ENCODE measurements around the gene BCL2. TPM values are rescaled to one million over a fixed set of nuclear protein-coding genes. Genes with fewer than 3 reads are reported as not detected.

The BCL2 gene
- total RNA-seq, 1 donor = 78.2 TPM

GRCh38 chr18:63179422-63179821 lies 140.1 kb downstream of the BCL2 start:
- no peak overlapping the region for H3K4me3 ChIP-seq (ENCODE audit: low read length)
- H3K9me3 ChIP-seq (ENCODE audit: low read depth, low read length) = no peaks in the 10 kb centered on the region
- no peaks in the 10 kb centered on the region for H3K27me3 ChIP-seq (ENCODE audit: insufficient read depth, low read length)
- H3K4me1 ChIP-seq (ENCODE audit: insufficient read depth, low read length) = peaks cover 26% of the 10 kb centered on the region

DNA sequence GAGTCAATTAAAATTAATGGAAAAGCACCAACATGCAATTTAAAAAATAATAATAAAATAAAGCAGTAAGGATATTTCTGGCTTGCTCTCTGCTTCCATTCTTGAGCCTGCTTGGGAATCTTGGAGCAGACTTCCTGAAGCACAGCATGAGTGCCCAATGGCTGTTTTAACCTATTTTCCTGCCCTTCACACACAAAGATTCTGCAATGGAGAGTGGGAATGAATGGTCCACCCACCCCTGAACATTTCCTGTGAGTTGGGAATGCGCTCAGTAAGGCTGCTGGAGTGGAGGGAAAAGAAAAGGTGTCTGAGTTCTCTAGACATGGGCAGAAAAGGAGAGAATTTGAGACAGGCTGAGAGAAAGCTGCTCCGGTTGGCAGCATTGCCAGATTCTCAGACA lies 140.6 kb downstream of the BCL2 start:
- Histone ChIP-seq H3K4me3 (ENCODE audit: low read length) (no peak overlapping the region), H3K4me1 (ENCODE audit: insufficient read depth, low read length) (peaks cover 22% of the 10 kb centered on the region), H3K27me3 (ENCODE audit: insufficient read depth, low read length) (no peaks in the 10 kb centered on the region), H3K9me3 (ENCODE audit: low read depth, low read length) (no peaks in the 10 kb centered on the region)

- H3K9me3 ChIP-seq (ENCODE audit: low read depth, low read length) = no peaks in the 10 kb centered on the region
- peaks cover 14% of the 10 kb centered on the region for H3K4me1 ChIP-seq (ENCODE audit: insufficient read depth, low read length)
- H3K27me3 ChIP-seq (ENCODE audit: insufficient read depth, low read length) = no peaks in the 10 kb centered on the region
- no peak overlapping the region for H3K4me3 ChIP-seq (ENCODE audit: low read length)
These were observed 141.4 kb downstream of the BCL2 start for GRCh38 chr18:63177919-63178821.

DNA sequence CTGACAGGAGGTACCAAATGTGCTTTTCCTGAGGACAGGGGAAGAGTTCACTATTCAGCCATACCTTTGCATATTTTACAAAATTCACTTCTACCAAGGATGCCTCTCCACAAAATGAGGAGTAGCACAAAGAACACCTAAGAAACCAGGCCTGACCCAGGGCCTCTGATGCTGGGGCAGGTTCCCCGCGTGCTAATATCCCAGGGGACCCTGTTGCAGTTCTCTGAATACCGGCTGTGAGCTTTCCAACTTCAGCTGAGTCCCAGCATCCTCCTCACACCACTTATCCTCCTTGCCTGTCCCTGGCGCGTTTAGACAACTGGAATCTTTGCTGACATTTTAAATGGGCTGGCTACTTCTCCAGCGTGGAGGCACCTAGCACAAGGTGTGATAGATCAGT lies 142.3 kb downstream of the BCL2 start:
- no peak overlapping the region for H3K4me3 ChIP-seq (ENCODE audit: low read length)
- no peaks in the 10 kb centered on the region for H3K27me3 ChIP-seq (ENCODE audit: insufficient read depth, low read length)
- H3K4me1 ChIP-seq (ENCODE audit: insufficient read depth, low read length) = peaks cover 5% of the 10 kb centered on the region
- H3K9me3 ChIP-seq (ENCODE audit: low read depth, low read length) = no peaks in the 10 kb centered on the region

- Histone ChIP-seq H3K27me3 (ENCODE audit: insufficient read depth, low read length) (no peaks in the 10 kb centered on the region), H3K4me1 (ENCODE audit: insufficient read depth, low read length) (peaks cover 7% of the 10 kb centered on the region), H3K9me3 (ENCODE audit: low read depth, low read length) (no peaks in the 10 kb centered on the region), H3K4me3 (ENCODE audit: low read length) (no peak overlapping the region)
These were observed 144.3 kb downstream of the BCL2 start for GRCh38 chr18:63175264-63175663.

DNA sequence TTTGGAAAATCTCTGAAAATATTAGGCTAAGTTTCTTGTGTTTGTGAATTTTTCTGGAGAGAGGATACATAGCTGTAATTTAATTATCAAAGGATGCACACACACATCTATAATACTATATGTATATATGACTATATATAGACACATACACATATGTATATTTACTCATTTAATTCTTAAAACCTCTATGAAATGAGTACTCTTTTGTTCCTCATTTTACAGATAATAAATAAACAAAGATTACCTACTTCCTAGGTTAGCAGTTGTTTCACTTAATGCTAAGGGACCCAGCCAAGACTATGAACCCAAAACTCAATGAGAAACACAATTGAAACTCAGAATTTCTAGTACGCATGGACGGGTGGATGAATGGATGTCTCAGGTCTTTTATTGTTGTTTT lies 145.6 kb downstream of the BCL2 start:
- H3K4me1 ChIP-seq (ENCODE audit: insufficient read depth, low read length) = peaks cover 6% of the 10 kb centered on the region
- H3K9me3 ChIP-seq (ENCODE audit: low read depth, low read length) = no peaks in the 10 kb centered on the region
- H3K27me3 ChIP-seq (ENCODE audit: insufficient read depth, low read length) = no peaks in the 10 kb centered on the region
- H3K4me3 ChIP-seq (ENCODE audit: low read length) = no peak overlapping the region

DNA sequence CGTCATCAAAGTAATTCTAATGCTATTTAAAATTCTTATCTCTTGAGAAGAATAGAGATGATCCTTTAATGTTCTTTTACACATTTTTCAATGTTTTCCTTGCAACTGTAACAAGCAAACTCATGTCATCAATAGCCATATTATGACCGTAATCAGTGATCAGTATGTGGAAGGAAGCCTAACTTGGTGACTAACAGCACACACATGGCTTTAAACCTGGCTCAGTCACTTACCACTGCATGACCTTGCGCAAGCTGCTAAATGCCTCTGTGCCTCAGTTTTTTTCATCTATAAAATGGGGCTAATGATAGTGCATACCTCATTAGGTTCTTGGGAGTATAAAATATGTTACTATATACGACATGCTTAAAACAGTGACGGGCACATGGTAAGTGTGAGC lies 149.7 kb downstream of the BCL2 start:
- Histone ChIP-seq H3K4me1 (ENCODE audit: insufficient read depth, low read length) (peaks cover 4% of the 10 kb centered on the region), H3K4me3 (ENCODE audit: low read length) (no peak overlapping the region), H3K9me3 (ENCODE audit: low read depth, low read length) (no peaks in the 10 kb centered on the region), H3K27me3 (ENCODE audit: insufficient read depth, low read length) (no peaks in the 10 kb centered on the region)

GRCh38 chr18:63168287-63168686 lies 151.3 kb downstream of the BCL2 start:
- H3K4me1 ChIP-seq (ENCODE audit: insufficient read depth, low read length) = peaks cover 12% of the 10 kb centered on the region
- no peaks in the 10 kb centered on the region for H3K9me3 ChIP-seq (ENCODE audit: low read depth, low read length)
- H3K27me3 ChIP-seq (ENCODE audit: insufficient read depth, low read length) = no peaks in the 10 kb centered on the region
- H3K4me3 ChIP-seq (ENCODE audit: low read length) = no peak overlapping the region

DNA sequence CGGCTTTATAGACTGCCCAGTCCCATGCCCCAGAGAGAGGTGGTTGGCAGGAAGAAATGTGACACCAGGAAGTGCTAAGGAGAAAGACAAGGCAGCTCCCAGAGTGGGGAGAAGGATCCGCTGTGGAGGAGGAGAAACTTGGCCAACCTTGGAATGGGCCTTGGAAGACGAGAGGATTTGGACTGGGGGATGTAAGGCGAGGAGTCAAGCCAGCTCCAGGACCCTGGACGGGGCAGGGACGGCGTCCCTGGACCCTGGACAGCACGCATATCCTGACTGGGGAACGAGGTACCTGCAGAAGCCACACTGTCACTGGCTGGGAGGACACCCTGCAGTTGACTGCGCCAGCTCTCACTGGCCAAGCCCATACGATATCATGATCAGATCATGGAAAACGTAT lies 153.4 kb downstream of the BCL2 start:
- Histone ChIP-seq H3K4me1 (ENCODE audit: insufficient read depth, low read length) (peaks cover 29% of the 10 kb centered on the region), H3K27me3 (ENCODE audit: insufficient read depth, low read length) (no peaks in the 10 kb centered on the region), H3K4me3 (ENCODE audit: low read length) (no peak overlapping the region), H3K9me3 (ENCODE audit: low read depth, low read length) (no peaks in the 10 kb centered on the region)

DNA sequence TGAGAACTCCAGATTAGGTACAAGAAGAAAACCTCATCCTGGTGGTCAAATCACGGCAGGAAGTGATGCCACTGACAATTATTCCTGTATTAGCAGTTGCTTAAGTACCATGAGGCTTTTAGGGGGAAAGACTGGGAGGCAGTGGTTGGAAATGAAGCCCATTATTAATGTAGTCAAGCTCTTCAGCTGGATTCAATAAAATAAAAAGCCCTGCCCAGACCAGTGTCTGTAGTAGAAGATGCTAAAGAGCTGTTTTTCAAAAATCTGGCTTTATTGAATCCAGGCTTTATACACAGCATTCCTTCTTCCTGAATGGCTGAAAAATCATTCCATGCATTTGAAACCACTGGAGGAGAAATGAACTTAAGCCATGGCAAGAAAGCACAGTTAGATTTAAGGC lies 155.2 kb downstream of the BCL2 start:
- Histone ChIP-seq H3K27me3 (ENCODE audit: insufficient read depth, low read length) (no peaks in the 10 kb centered on the region), H3K4me1 (ENCODE audit: insufficient read depth, low read length) (peaks cover 47% of the 10 kb centered on the region), H3K9me3 (ENCODE audit: low read depth, low read length) (no peaks in the 10 kb centered on the region), H3K4me3 (ENCODE audit: low read length) (no peak overlapping the region)

DNA sequence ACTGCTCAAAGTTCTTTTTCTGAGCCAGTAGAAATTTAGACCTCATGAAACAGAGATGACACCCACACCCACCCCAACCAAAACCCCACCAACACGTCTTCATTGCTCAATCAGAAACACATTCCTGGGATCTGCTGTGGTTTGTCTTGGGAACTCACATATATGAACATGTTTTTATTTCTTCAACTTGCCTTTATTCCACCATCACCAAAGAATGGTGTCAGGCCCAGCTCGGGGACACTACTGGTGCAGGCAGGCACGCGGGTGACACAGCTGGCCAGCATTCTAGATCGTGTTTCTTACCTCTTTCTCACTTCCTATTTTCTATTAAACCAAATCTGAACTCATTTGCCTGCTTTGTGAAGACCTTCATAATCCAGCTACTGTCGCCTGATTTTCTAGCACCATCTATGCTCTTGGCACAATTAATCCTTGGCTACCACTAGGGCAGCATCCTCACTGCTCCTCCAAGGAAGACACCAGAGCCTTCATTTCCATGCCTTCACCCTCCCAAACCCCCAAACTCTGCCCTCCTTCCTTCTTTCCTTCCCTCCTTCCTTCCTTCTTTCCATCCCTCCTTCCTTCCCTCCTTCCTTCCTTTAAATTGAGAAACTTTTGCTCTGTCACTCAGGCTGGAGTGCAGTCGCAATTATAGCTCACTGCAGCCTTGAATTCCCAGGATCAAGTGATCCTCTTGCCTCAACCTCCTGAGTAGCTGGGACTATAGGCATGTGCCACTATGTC lies 157.1 kb downstream of the BCL2 start:
- Histone ChIP-seq H3K27me3 (ENCODE audit: insufficient read depth, low read length) (no peaks in the 10 kb centered on the region), H3K4me1 (ENCODE audit: insufficient read depth, low read length) (peaks cover 62% of the 10 kb centered on the region), H3K4me3 (ENCODE audit: low read length) (no peak overlapping the region), H3K9me3 (ENCODE audit: low read depth, low read length) (no peaks in the 10 kb centered on the region)

GRCh38 chr18:63161761-63162195 lies 157.8 kb downstream of the BCL2 start:
- Histone ChIP-seq H3K4me3 (ENCODE audit: low read length) (no peak overlapping the region), H3K27me3 (ENCODE audit: insufficient read depth, low read length) (no peaks in the 10 kb centered on the region), H3K9me3 (ENCODE audit: low read depth, low read length) (no peaks in the 10 kb centered on the region), H3K4me1 (ENCODE audit: insufficient read depth, low read length) (peaks cover 68% of the 10 kb centered on the region)

GRCh38 chr18:63161032-63161760 lies 158.4 kb downstream of the BCL2 start:
- Histone ChIP-seq H3K4me1 (ENCODE audit: insufficient read depth, low read length) (peaks cover 74% of the 10 kb centered on the region), H3K9me3 (ENCODE audit: low read depth, low read length) (no peaks in the 10 kb centered on the region), H3K4me3 (ENCODE audit: low read length) (no peak overlapping the region), H3K27me3 (ENCODE audit: insufficient read depth, low read length) (no peaks in the 10 kb centered on the region)

DNA sequence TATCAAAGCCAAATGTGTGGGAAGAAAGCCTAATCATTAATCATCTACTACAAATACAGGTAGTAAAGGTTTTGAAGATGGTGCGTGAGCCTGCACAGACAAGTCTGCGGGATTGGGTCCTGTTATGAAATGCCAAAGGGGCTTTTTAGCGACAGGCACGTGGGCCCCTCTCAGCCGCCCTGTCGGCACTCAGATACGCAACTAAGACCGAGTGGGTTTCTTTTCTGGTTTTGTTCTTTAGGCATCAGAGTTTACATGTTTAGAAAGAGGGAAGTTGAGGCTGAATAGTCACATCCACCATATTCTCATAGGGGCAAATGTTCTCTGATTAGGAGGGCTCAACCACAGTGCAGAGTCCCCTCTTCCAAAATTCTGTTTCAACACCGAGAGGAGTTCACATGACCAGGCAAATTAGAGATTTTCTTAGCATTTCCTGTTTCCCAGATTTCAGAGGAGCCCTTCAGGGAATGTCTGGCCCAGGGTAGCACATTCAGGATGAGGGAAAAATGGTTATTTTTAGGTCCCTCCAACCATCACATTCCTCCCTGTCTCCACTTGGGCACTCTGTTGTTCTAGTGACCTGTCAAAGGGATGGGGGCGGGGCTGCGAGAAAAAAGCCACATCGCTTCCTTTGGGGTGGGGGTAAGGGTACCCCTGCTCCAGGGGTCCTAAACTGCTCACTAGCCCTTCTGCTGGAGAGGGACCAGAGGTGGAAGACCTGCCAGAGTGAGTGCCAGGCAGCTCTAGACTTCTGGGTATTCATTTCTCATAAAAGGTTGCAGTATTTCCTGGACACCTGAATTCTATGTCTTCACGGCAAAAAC lies 159.2 kb downstream of the BCL2 start:
- Histone ChIP-seq H3K4me1 (ENCODE audit: insufficient read depth, low read length) (peaks cover 82% of the 10 kb centered on the region), H3K27me3 (ENCODE audit: insufficient read depth, low read length) (no peaks in the 10 kb centered on the region), H3K4me3 (ENCODE audit: low read length) (no peak overlapping the region), H3K9me3 (ENCODE audit: low read depth, low read length) (no peaks in the 10 kb centered on the region)
